Neural cell (in vitro differentiated cells): Measurements from ENCODE around the gene SMIM38. TPM values are rescaled to one million over a fixed set of nuclear protein-coding genes. Genes with fewer than 3 reads are reported as not detected.

Experiments
- H2AFZ ChIP-seq: fragments of 200-600, 300-800 bp; sonication (generic), shearing (Covaris generic); 2 replicates; pipeline ENCODE4 v1.6.0; 2014; ENCODE audit warnings: low read depth, mild to moderate bottlenecking, antibody characterized with exemption, low read length, moderate library complexity
- H3F3A ChIP-seq: fragments of 200-600 bp; shearing (Covaris generic); 2 replicates; pipeline ENCODE4 v1.6.1; 2016; ENCODE audit warnings: mild to moderate bottlenecking, moderate library complexity, mixed read lengths, antibody characterized with exemption, low read length; ENCODE audit not compliant: insufficient read depth, poor library complexity, severe bottlenecking
- H3K27ac ChIP-seq: fragments of 200-600, 300-800 bp; sonication (generic), shearing (Covaris generic); 2 replicates; pipeline ENCODE4 v1.5.1; 2014; ENCODE audit warnings: mild to moderate bottlenecking, low read length, moderate library complexity
- H3K27me3 ChIP-seq: fragments of 300-800, 200-600 bp; sonication (generic), shearing (Covaris generic); 2 replicates; pipeline ENCODE4 v1.6.0; 2014; ENCODE audit warnings: mild to moderate bottlenecking, low read depth, low read length, moderate library complexity; ENCODE audit not compliant: insufficient read depth
- H3K36me3 ChIP-seq: fragments of 300-800, 200-600 bp; sonication (generic), shearing (Covaris generic); 2 replicates; pipeline ENCODE4 v1.5.1; 2014; ENCODE audit warnings: mild to moderate bottlenecking, antibody characterized with exemption, low read length, moderate library complexity; ENCODE audit not compliant: insufficient read depth
- H3K4me2 ChIP-seq: fragments of 300-800, 200-600 bp; sonication (generic), shearing (Covaris generic); 2 replicates; pipeline ENCODE4 v1.6.0; 2014; ENCODE audit warnings: mild to moderate bottlenecking, low read length
- H3K4me3 ChIP-seq: fragments of 300-800, 200-600 bp; sonication (generic), shearing (Covaris generic); 2 replicates; pipeline ENCODE4 v1.5.1; 2014; ENCODE audit warnings: mild to moderate bottlenecking, low read length, moderate library complexity
- H3K79me2 ChIP-seq: fragments of 200-600 bp; shearing (Covaris generic); replicated peaks from 2 replicates; pipeline ENCODE4 v1.6.0; 2014; ENCODE audit warnings: mild to moderate bottlenecking, low read length, moderate library complexity; ENCODE audit not compliant: insufficient read depth
- H3K9ac ChIP-seq: fragments of 300-800, 200-600 bp; sonication (generic), shearing (Covaris generic); 2 replicates; pipeline ENCODE4 v1.6.1; 2016; ENCODE audit warnings: mild to moderate bottlenecking, low read length, mixed read lengths
- H3K9me2 ChIP-seq: fragments of 200-600 bp; shearing (Covaris generic); 2 replicates; pipeline ENCODE4 v1.6.1; 2016; ENCODE audit warnings: mild to moderate bottlenecking, low read length, mixed read lengths; ENCODE audit not compliant: insufficient read depth
- H3K9me3 ChIP-seq: fragments of 200-600, 300-800 bp; sonication (generic), shearing (Covaris generic); 2 replicates; pipeline ENCODE4 v1.6.1; 2016; ENCODE audit warnings: mild to moderate bottlenecking, mixed run types, low read length, moderate library complexity, mixed read lengths
- H4K20me1 ChIP-seq: fragments of 200-600 bp; shearing (Covaris generic); 2 replicates; pipeline ENCODE4 v1.6.1; 2016; ENCODE audit warnings: mild to moderate bottlenecking, mixed run types; ENCODE audit not compliant: insufficient read depth
- EP300 ChIP-seq: fragments of 450-650 bp; conservative IDR thresholded peaks from 2 replicates; pipeline ENCODE4 v1.6.1; 2014; ENCODE audit warnings: antibody characterized with exemption, mild to moderate bottlenecking, moderate library complexity; ENCODE audit not compliant: poor library complexity, severe bottlenecking
- EZH2 ChIP-seq: fragments of 200-600, 300-800 bp; shearing (Covaris generic), sonication (generic); IDR thresholded peaks from 2 replicates; pipeline ENCODE4 v1.6.1; 2014; ENCODE audit warnings: antibody characterized with exemption, low read length, borderline replicate concordance, mild to moderate bottlenecking; ENCODE audit not compliant: insufficient read depth, poor library complexity, severe bottlenecking
- MXI1 ChIP-seq: fragments of 450-650 bp; conservative IDR thresholded peaks from 2 replicates; pipeline ENCODE4 v1.6.1; 2014; ENCODE audit warnings: antibody characterized with exemption, mild to moderate bottlenecking; ENCODE audit not compliant: poor library complexity, severe bottlenecking
- POLR2AphosphoS5 ChIP-seq: IDR thresholded peaks from 2 replicates; pipeline ENCODE4 v1.6.1; 2012
- RAD21 ChIP-seq: fragments of 450-650 bp; conservative IDR thresholded peaks from 2 replicates; pipeline ENCODE4 v1.6.1; 2014; ENCODE audit warnings: antibody characterized with exemption, mild to moderate bottlenecking, moderate library complexity
- SMC3 ChIP-seq: fragments of 450-650 bp; conservative IDR thresholded peaks from 2 replicates; pipeline ENCODE4 v1.6.1; 2014; ENCODE audit warnings: antibody characterized with exemption, mild to moderate bottlenecking, moderate library complexity; ENCODE audit not compliant: poor library complexity
- TAF1 ChIP-seq: IDR thresholded peaks from 2 replicates; pipeline ENCODE4 v1.6.1; 2012; ENCODE audit warnings: low read depth
- polyA plus RNA-seq: library from polyadenylated mRNA; depleted of rRNA; stranded (reverse); fragments of >200 nt; gene quantifications from 2 replicates; pipeline ENCODE4 v1.2.3, GENCODE V29; 2014
- TF ChIP-seq, protein P1 (sequence below): IDR thresholded peaks from 2 replicates; pipeline ENCODE4 v1.6.1; 2012; ENCODE audit warnings: borderline replicate concordance
- TF ChIP-seq, protein P2 (sequence below): fragments of 450-650 bp; IDR thresholded peaks from 2 replicates; pipeline ENCODE4 v1.5.1; 2014; ENCODE audit warnings: antibody characterized with exemption, mild to moderate bottlenecking, moderate library complexity; ENCODE audit not compliant: poor library complexity, severe bottlenecking

Gene SMIM38
- polyA plus RNA-seq, 1 donor from 2014 or later: 1.9 TPM

DNA sequence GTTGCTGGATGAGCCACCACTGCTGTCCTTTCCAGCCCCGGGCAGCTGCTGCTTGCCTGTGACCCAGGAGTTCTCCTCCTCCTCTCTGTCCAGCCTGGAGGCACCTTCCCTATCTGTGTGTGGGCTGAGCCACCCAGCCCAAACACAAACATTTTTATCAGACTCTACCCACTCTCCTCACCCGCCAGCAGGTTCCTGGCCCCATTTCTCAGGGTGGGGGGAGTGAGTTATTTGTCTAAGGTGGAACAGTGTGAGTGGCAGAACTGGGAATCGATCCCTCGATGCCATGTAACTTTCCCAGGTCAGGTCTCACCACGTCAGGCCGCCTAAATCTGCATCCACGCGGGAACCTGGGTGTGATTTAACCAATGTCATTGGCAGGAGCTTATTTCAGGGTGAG lies 20.8 kb upstream of the SMIM38 start:
- Histone ChIP-seq H3K27me3 (no peaks in the 10 kb centered on the region), H3K36me3 (no peaks in the 10 kb centered on the region), H3K79me2 (no peaks in the 10 kb centered on the region), H3K27ac (no peak overlapping the region), H3K9me2 (no peaks in the 10 kb centered on the region), H3K9ac (no peak overlapping the region), H4K20me1 (no peaks in the 10 kb centered on the region), H2AFZ (no peak overlapping the region), H3K4me3 (no peak overlapping the region), H3F3A (no peaks in the 10 kb centered on the region), H3K9me3 (no peaks in the 10 kb centered on the region), H3K4me2 (no peak overlapping the region)
- no peak for TF ChIP-seq EZH2
- TF ChIP-seq, protein P1, sequence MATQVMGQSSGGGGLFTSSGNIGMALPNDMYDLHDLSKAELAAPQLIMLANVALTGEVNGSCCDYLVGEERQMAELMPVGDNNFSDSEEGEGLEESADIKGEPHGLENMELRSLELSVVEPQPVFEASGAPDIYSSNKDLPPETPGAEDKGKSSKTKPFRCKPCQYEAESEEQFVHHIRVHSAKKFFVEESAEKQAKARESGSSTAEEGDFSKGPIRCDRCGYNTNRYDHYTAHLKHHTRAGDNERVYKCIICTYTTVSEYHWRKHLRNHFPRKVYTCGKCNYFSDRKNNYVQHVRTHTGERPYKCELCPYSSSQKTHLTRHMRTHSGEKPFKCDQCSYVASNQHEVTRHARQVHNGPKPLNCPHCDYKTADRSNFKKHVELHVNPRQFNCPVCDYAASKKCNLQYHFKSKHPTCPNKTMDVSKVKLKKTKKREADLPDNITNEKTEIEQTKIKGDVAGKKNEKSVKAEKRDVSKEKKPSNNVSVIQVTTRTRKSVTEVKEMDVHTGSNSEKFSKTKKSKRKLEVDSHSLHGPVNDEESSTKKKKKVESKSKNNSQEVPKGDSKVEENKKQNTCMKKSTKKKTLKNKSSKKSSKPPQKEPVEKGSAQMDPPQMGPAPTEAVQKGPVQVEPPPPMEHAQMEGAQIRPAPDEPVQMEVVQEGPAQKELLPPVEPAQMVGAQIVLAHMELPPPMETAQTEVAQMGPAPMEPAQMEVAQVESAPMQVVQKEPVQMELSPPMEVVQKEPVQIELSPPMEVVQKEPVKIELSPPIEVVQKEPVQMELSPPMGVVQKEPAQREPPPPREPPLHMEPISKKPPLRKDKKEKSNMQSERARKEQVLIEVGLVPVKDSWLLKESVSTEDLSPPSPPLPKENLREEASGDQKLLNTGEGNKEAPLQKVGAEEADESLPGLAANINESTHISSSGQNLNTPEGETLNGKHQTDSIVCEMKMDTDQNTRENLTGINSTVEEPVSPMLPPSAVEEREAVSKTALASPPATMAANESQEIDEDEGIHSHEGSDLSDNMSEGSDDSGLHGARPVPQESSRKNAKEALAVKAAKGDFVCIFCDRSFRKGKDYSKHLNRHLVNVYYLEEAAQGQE: no peak
- TF ChIP-seq POLR2AphosphoS5: no peak
- no peak for TF ChIP-seq SMC3
- TF ChIP-seq, protein P2, sequence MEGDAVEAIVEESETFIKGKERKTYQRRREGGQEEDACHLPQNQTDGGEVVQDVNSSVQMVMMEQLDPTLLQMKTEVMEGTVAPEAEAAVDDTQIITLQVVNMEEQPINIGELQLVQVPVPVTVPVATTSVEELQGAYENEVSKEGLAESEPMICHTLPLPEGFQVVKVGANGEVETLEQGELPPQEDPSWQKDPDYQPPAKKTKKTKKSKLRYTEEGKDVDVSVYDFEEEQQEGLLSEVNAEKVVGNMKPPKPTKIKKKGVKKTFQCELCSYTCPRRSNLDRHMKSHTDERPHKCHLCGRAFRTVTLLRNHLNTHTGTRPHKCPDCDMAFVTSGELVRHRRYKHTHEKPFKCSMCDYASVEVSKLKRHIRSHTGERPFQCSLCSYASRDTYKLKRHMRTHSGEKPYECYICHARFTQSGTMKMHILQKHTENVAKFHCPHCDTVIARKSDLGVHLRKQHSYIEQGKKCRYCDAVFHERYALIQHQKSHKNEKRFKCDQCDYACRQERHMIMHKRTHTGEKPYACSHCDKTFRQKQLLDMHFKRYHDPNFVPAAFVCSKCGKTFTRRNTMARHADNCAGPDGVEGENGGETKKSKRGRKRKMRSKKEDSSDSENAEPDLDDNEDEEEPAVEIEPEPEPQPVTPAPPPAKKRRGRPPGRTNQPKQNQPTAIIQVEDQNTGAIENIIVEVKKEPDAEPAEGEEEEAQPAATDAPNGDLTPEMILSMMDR: no peak
- TF ChIP-seq EP300: no peak
- TF ChIP-seq MXI1: no peak
- no peak for TF ChIP-seq TAF1
- TF ChIP-seq RAD21: no peak

DNA sequence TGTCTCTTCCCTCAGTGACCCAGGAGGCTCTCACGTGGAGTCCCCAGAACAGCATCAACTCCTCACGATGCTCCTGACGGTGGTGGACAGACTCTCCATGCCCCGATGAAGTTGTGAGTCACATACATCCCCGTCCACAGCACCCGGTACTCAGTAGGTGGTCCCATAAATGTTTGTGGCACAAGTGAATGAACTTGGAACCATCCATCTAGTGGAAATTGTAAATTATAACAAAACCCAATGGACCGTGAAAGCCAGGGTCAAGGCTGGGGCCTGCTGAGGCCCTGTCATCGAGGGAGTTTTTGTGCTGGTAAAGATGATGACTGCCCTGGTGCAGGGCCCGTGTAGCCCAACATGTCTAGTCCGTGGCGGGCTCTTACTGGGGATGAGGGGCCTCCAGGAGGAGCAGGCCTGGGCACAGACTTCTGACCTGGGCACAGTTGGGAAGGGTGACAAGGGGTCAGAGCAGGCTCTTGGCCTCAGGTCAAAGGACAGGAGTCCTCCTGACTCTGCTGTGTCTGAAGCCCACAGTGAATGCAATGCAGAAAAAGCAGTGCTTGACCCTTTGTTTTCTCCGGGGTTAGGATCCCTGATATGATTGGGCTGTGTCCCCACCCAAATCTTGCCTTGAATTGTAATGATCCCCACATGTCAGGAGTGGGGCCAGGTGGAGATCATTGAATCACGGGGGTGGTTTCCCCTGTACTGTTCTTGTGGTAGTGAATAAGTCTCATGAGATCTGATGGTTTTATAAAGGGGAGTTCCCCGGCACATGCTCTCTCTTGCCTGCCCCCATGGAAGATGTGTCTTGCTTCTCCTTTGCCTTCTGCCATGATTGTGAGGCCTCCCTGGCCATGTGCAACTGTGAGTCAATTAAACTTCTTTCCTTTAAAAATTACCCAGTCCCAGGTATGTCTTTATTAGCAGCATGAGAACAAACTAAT lies 20.0 kb upstream of the SMIM38 start:
- no peaks in the 10 kb centered on the region for H3K36me3 ChIP-seq
- H3K4me2 ChIP-seq: no peak overlapping the region
- TF ChIP-seq POLR2AphosphoS5 (no peak), SMC3 (no peak), EP300 (no peak), RAD21 (no peak), MXI1 (no peak), TAF1 (no peak), EZH2 (no peak)
- TF ChIP-seq, protein P2: no peak
- TF ChIP-seq, protein P1: no peak
- no peak overlapping the region for H3K4me3 ChIP-seq
- H4K20me1 ChIP-seq: no peaks in the 10 kb centered on the region
- no peaks in the 10 kb centered on the region for H3K79me2 ChIP-seq
- no peak overlapping the region for H3K27ac ChIP-seq
- no peak overlapping the region for H3K9ac ChIP-seq
- no peak overlapping the region for H2AFZ ChIP-seq
- no peaks in the 10 kb centered on the region for H3K9me3 ChIP-seq
- H3K27me3 ChIP-seq: no peaks in the 10 kb centered on the region
- H3K9me2 ChIP-seq: no peaks in the 10 kb centered on the region
- H3F3A ChIP-seq: no peaks in the 10 kb centered on the region
